Measurements from ENCODE around the gene ULBP2. TPM values are rescaled to one million over a fixed set of nuclear protein-coding genes. Genes with fewer than 3 reads are reported as not detected.
A peak's percentile ranks its signal among the peaks of the same experiment; 100 is the strongest.
"Not testable (repeated sequence)": the region's sequence is repeated elsewhere in the genome, so short reads cannot be mapped to it uniquely, and the experiment has no call there.

Gene ULBP2
- total RNA-seq, 1 donor, result 0.27 TPM

GRCh38 chr6:149907317-149907716, 34.5 kb upstream of the ULBP2 start:
- DNase-seq (ENCODE audit: low read depth in 2 of 3, low spot score in 2 of 3), result no peak

GRCh38 chr6:149908480-149908879, 33.3 kb upstream of the ULBP2 start:
- DNase-seq (ENCODE audit: low read depth in 2 of 3, low spot score in 2 of 3), result not testable (repeated sequence)

GRCh38 chr6:149909701-149910470, 31.9 kb upstream of the ULBP2 start:
- no peak for DNase-seq (ENCODE audit: low read depth in 2 of 3, low spot score in 2 of 3)

GRCh38 chr6:149910721-149911151, 31.1 kb upstream of the ULBP2 start:
- no peak for DNase-seq (ENCODE audit: low read depth in 2 of 3, low spot score in 2 of 3)

- DNase-seq (ENCODE audit: low read depth in 2 of 3, low spot score in 2 of 3), result not testable (repeated sequence)
These were observed 29.1 kb upstream of the ULBP2 start for GRCh38 chr6:149912680-149913079.

GRCh38 chr6:149913085-149913484, 28.7 kb upstream of the ULBP2 start:
- DNase-seq (ENCODE audit: low read depth in 2 of 3, low spot score in 2 of 3), result no peak

GRCh38 chr6:149913540-149914240, 28.1 kb upstream of the ULBP2 start:
- no peak for DNase-seq (ENCODE audit: low read depth in 2 of 3, low spot score in 2 of 3)

- DNase-seq (ENCODE audit: low read depth in 2 of 3, low spot score in 2 of 3), result no peak
These were observed 25.6 kb upstream of the ULBP2 start for GRCh38 chr6:149915970-149916865.

GRCh38 chr6:149917679-149918078, 24.1 kb upstream of the ULBP2 start:
- no peak for DNase-seq (ENCODE audit: low read depth in 2 of 3, low spot score in 2 of 3)

- no peak for DNase-seq (ENCODE audit: low read depth in 2 of 3, low spot score in 2 of 3)
These were observed 23.5 kb upstream of the ULBP2 start for GRCh38 chr6:149918151-149918905.

- not testable (repeated sequence) for DNase-seq (ENCODE audit: low read depth in 2 of 3, low spot score in 2 of 3)
These were observed 22.5 kb upstream of the ULBP2 start for GRCh38 chr6:149919126-149919833.

GRCh38 chr6:149919834-149920225, 22.0 kb upstream of the ULBP2 start:
- no peak for DNase-seq (ENCODE audit: low read depth in 2 of 3, low spot score in 2 of 3)

- DNase-seq (ENCODE audit: low read depth in 2 of 3, low spot score in 2 of 3), result no peak
These were observed 20.5 kb upstream of the ULBP2 start for GRCh38 chr6:149921361-149921760.

- DNase-seq (ENCODE audit: low read depth in 2 of 3, low spot score in 2 of 3), result not testable (repeated sequence)
These were observed 19.7 kb upstream of the ULBP2 start for GRCh38 chr6:149922091-149922490.

- peak in 2 of 3 donors; percentile 91 to 96 for DNase-seq (ENCODE audit: low read depth in 2 of 3, low spot score in 2 of 3)
These were observed 19.0 kb upstream of the ULBP2 start, which contains the start of gene RAET1G for GRCh38 chr6:149922642-149923326. RAET1G (minus strand) TSS chr6:149923121; CDS start chr6:149923010, 111 bp downstream.

- DNase-seq (ENCODE audit: low read depth in 2 of 3, low spot score in 2 of 3), result no peak
These were observed 18.4 kb upstream of the ULBP2 start for GRCh38 chr6:149923327-149923986.

GRCh38 chr6:149924206-149924932, 17.4 kb upstream of the ULBP2 start:
- no peak for DNase-seq (ENCODE audit: low read depth in 2 of 3, low spot score in 2 of 3)

- no peak for DNase-seq (ENCODE audit: low read depth in 2 of 3, low spot score in 2 of 3)
These were observed 16.9 kb upstream of the ULBP2 start for GRCh38 chr6:149924933-149925252.
